G401 (cell line): ENCODE data around the gene LARGE1. TPM values are rescaled to one million over a fixed set of nuclear protein-coding genes. Genes with fewer than 3 reads are reported as not detected.
A peak's percentile ranks its signal among the peaks of the same experiment; 100 is the strongest.
"Not testable (repeated sequence)": the region's sequence is repeated elsewhere in the genome, so short reads cannot be mapped to it uniquely, and the experiment has no call there.

Source experiments
- DNase-seq: peaks from one replicate; pipeline ENCODE4 v3.0.0-alpha.2; 2015; ENCODE audit warnings: low spot score
- in situ Hi-C: cut with HindIII; loops from 2 replicates; pipeline ENCODE4 v1.10.0; 2016; ENCODE audit warnings: low sequenced_read_pairs, mixed read lengths
- total RNA-seq: library from RNA; depleted of rRNA; stranded (reverse); fragments of >200 nt; shearing (Covaris generic); gene quantifications from 2 replicates; pipeline ENCODE4 v1.2.3, GENCODE V29; 2014

The LARGE1 gene
- total RNA-seq, 1 experiment from 2014 or later, result 0.10 TPM

DNA sequence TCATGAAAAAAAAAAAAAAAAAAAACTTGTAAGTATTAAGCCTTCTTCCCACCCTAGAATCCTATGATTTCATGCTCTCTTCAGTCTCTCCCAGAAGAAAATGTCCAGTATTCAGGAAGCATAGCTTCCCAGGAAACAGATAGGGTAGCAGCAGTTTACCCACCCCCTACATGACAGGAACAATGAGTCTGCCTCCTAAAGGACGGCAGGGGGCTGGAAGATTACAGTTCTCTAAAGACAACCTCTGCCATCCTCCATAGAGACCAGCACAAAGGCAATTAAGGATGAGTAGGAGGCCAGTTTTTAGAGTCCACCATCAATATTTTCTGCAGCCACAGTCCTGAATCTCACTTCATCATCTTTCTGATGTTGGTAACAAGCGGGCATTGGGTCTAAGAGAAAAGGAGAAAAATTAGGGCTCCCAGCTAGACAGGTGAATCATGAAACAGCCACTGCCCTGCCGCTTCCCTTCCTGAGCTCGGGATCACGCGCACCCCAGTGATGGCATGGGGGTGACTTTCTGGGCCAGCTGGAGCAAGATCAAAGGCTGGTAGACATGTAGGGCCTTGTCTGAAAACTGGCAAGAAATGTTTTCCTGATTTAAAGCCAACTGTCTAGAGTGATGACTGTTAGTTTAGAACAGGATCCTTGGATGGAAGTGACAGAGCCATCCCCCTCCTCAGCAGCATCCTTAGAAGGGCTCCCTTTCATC lies 322.8 kb downstream of the LARGE1 start:
- no peak for DNase-seq
- in situ Hi-C loops, result no loop called here

DNA sequence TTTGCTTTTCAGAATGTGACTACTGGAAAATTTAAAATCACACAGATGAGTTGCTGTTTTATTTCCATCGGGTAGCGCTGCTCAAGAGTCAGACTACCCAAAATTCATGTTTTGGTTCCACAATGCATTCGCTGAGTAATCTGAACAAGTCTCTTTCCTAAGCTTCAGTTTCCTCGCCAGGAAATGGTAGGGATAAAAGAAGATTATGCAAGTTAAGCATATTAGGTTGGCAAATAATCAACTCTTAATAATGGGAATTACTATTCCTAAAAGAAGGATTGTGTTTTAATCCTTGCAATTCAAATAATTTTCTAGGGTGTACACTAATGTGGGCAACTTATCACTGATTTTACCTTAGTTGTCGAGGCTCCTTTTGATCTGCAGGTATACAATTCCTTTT lies 326.5 kb downstream of the LARGE1 start:
- in situ Hi-C loops, result no loop called here
- no peak for DNase-seq

DNA sequence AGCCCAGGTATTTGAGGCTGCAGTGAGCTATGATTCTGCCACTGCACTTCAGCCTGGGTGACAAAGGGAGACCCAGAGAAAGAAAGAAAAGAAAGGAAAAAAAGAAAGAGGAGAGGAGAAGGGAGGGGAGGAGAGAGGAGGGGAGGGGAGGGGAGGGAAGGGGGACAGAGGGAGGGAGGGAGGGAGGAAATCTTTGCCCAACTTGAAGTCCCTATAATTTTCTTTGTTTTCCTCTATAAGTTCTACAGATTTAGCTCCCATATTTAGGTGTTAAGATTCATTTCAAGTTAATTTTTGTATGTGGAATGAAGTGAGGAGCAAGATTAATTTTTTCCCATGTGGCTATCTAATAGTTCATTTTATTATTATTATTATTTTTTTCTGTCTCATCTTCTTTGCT lies 328.3 kb downstream of the LARGE1 start:
- in situ Hi-C loops, result no loop called here

DNA sequence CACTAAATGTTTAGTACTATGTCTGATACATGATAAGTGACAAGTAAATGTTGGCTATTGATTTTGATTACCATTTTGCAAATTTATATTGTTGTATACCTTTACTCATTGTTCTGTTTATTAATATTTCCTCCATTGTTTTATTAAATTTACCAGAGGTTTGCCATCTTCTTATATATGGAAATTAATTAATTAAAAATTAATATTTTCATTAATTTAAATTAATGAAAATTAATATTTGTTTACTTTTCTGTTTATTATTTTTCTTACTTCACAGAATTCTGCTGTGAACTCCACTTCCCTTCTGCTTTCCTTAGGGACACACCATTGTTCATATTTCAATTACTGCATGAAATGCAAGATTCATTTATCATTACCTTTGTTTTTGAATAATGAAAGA lies 331.0 kb downstream of the LARGE1 start:
- in situ Hi-C loops, result no loop called here
- no peak for DNase-seq

More for the DNA sequence above, 328.3 kb downstream of the LARGE1 start:
- DNase-seq, result no peak

DNA sequence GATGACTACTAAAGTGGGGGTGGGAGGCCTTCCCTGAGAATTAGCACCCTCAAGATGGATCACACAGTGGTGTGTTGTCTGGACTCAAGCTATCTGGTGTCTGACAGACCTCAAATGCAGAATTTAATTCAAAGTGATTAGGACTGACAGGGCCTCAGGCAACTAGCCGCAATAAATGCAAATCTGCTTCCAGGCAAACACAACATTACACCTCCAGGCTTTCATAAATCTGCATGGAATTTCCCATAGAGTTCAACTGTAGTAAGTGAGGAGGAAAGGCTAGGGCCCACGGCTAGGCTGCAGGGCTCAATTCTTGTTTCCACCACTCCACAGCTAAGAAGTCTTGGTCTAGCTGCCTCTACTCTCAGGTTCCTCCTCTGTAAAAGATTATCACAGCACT lies 331.4 kb downstream of the LARGE1 start:
- in situ Hi-C loops, result no loop called here
- DNase-seq, result no peak

DNA sequence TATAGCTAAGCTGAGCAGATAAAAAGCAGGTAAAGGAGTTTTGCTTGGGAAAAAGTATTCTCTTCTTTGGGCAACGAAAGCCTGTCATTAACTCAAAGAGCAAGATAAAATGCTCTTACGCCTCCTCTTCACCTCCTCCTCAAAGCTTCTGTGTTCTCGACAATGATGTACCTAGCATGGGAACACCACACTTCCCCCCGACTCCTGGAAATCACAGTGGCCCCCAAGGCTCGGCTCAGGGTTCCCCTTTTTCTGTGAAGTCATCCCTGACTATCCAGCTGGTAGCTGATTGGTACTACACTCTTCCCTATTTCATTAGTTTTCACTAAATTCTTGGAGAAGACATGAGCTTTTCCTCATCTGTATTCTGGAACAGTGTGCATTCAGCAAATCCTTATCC lies 336.1 kb downstream of the LARGE1 start:
- no peak for DNase-seq
- in situ Hi-C loops, result no loop called here

DNA sequence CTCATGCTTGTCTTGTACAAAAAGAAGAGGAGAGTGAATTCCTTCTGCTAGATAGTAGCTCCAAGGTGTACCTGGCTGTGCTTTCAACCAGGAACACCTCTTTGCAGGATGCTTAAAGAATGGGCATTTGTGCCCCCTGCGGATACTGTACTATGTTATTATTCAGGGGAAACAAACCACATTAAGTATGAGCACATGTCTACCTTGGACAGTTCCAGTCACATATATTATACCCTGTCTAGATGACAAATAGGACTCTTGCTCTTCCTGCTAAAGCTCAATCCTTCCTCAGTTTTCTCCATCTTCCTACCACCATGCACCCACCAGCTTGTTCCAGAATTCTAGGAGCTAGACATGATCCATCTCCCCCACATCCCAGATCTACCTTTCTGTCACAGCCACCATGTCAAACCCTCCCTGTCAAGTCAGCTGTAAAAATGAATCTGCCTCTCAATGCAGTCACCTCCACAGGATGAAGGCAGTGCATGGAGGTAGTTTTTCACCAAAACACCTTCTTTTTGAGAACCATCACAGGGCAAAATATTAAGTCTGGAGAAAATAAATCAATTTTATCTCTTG lies 337.4 kb downstream of the LARGE1 start:
- no peak for DNase-seq
- in situ Hi-C loops, result no loop called here

DNA sequence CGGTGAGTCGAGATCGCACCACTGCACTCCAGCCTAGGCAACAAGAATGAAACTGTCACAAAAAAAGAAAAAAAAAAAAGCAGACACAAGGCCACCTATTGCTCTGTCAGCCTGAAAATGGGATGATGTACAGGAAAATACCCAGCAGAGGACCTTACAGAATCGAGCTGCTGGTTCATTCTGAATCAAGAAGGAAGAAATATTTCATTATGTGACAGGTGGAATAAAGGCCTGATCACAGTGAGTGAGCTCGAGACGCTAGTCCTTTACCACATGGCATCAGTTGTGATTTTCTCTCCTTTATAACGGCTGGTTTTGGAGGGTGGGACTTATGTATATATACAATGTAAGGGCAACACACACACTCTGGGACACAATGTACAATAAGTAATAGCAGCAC lies 340.0 kb downstream of the LARGE1 start:
- no peak for DNase-seq
- in situ Hi-C loops, result no loop called here

DNA sequence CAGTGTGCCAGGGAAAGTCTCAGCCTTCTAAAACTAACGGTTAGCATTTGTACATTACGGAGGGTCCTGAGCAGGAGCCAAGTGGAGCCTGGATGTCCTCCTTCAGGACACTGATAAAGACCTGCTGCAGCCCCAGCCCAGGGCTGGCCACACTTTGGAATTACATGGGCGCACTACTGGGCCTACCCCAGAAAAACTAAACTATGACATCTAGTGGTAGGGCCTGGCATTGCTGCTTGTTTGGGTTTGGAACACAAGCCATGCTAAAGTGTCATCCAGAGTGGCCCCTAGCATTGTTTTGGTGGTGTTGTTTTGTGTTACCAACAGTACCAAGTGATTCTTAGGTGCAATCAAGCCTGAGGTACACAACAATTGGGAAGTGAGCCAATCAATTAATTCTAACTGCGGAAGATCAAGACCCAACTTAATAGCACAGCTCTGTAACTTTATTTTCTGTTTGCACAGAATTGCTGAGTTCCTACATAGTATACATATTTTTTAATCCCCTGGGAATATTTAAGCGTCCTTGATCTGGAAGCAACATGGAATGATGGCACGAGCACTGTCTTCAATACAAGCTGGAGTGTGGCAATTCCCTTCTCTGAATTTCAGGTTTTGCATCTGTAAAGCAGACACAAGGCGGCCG lies 340.7 kb downstream of the LARGE1 start:
- DNase-seq, result peak; percentile 40
- in situ Hi-C loops, result no loop called here

DNA sequence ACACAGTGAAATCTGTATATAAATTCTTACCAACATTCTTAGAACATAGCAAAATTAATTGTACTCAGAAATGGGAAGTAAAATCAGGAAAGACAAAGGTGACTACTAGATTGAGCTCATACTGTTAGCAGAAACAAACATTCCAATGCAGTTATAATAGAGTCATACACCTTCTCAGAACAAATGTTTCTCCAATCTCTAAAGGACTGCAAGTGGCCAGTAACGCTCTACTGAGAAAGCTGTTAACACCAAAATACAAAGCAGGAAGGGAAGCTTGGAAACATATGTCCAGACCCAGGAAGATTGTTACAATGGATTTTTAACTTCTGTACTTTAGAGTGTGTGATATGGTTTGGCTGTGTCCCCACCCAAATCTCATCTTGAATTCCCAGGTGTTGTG lies 341.5 kb downstream of the LARGE1 start:
- no peak for DNase-seq
- in situ Hi-C loops, result no loop called here

DNA sequence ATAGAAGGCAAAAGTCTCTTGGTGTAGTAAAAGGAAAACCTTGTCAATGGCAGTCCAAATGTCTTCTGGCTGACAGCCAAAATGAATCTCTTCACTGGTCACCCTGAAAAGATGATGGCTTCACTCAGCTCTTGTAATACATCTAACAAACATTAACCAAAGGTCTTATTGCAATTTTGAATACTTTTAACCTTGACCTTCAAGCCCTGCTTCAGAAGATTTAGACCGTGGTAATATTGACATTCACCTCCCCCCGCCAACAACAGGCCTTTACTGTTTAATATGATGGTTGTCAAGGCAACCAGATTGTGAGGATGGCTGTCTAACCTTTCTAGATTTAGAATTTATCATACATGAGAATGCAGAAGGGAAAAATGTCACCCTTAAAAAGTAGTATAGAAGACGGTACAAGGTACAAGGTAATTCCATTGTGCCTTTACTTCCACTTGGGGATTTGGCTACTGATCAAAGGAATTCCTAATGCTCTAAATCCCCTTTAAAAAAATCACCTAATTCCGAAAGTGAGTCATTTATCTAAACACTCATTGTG lies 342.3 kb downstream of the LARGE1 start:
- in situ Hi-C loops, result no loop called here
- no peak for DNase-seq

DNA sequence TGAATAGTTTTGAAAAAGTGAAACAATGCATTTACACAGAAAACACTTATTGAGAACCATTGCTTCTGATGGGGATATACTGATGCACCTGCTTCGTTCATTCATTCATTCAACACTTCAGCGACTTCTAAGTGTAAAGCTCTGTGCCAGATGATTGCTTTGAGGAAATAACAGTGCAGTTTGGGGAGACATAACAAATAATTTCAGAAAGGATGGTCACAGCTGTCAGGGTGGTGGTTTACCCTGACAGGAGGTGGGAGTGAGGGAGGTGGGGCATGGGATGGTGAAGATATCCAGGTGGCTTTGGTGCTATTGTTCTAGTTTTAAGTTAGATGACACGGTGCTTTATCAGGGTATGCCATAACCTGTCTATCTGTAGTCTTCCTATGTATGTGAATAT lies 344.1 kb downstream of the LARGE1 start:
- in situ Hi-C loops, result no loop called here
- no peak for DNase-seq

DNA sequence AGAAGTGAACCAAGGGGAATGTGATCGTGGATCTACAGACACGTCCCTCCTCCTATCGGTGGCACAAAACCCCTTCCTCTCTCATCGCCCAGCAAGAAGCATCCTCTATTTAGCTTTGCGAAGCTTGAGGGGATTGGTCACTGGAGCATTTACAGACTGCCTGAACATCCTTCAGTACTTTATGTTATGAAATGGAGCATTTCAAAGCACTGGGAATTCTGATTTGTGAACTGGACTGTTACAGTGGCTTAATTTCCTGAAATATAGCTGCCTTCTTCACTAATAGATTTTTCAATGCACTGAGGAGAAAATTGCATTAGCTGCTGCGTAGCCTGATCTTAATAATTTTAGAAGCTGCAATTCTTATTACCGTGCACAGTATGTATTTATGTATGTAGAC lies 344.5 kb downstream of the LARGE1 start:
- in situ Hi-C loops, result no loop called here
- no peak for DNase-seq

DNA sequence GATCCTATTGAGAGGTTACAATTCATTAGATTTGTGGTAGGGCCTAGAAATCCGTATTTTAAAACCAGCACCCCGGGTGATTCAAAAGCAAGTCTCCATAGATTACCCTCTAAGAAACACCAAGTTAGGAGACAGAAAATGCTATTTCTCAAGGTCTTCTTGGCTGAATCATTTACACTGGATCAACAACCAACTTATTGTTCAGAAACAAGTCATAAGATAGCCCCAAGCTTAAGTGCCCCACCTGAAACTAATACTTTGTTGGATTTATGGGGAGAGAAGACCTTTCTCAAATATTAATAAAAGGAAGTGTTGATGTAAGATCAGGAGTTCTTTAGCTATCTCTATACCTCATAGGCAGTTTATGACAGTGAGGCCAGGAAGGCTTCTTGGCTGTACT lies 345.2 kb downstream of the LARGE1 start:
- DNase-seq, result no peak

DNA sequence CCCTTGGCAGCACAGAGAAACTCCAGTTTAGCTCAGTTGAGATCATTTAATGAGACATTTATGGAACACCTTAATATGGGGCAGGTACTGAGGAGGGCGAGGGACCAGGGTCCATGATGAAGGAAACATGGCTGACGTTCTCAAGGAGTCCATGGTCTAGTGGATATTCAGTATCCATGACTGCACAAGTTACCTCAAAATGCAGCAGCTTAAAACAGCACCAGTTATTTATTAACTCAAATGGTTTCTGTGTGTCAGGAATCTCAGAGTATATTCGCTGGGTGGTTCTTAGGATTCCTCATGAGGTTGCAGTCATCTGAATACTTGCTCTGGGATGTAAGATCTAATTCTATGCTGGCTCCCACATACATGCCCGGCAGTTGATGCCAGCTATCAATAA lies 346.8 kb downstream of the LARGE1 start:
- no peak for DNase-seq
- in situ Hi-C loops, result no loop called here

More for the DNA sequence above, 345.2 kb downstream of the LARGE1 start:
- in situ Hi-C loops, result no loop called here

DNA sequence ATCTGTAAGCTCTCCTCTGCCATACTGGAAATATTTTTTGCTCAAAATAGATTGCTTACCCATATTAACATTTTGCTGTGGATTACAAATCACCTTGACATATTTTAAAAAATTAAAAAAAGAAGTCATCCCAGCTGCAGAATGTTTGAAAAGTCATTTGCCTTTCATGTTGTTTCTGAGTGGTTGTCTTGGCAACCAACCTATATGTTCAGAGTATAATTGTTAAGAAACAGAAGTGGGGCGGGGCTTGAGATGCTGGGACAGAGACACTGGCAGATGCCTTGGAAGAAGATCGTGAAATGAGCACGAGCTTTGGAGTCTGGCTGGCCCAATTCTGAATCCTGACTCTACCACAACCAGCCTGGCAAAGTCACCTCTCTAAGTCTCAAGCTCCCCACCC lies 348.2 kb downstream of the LARGE1 start:
- no peak for DNase-seq
- in situ Hi-C loops, result no loop called here

DNA sequence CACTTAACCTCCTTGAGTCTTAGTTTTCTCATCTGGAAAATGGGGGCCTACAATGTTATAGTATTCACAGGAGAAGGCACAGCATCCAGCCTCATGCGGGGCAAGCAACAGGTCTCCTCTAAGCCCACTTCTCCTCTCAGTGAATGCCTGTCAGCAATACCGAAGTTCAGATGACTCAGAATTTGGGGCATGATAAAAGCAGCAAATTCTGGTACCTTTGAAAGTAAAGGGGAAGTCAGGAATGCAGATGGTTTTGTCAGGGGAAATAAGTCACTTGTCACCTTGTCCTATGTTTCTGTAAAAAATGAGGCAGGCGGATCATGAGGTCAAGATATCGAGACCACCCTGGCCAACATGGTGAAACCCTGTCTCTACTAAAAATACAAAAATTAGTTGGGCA lies 350.2 kb downstream of the LARGE1 start:
- DNase-seq, result no peak
- in situ Hi-C loops, result no loop called here

DNA sequence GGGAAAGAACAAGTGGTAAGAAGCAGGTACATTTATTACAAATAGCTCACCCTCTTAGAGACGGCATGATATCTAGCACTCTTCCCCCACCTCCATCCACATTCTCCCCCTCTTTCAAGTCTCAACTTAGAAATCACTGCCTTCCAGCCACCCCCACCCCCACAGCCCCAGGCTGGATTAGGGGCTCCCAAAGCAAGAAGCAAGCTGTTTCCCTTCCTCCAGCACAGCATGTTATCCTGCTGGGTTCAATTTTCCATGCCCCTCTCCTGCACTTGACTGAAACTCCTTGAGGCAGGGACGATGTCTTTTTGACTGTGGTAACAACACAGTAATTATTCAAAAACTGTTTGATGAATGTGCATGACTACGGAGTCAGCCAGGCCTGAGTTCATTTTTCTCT lies 350.7 kb downstream of the LARGE1 start:
- no peak for DNase-seq
- in situ Hi-C loops, result no loop called here

DNA sequence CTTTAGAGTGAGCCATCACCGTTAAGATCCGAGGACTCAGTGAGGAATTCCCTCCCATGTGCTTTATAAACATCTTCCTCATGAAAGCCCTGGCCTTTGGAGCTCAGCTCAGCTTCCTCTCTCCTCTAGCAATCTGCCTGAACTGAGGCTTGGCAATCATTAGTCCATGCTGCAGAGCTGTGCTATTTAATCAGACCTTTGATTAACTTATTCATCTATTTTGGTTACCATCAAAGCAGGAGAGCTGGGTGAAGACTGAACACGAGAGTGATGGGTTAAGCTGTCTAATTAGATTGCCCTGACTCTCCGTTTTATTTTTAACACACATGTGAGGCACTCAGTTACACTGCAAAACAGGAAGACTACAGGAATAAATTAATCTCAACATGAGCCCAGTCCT lies 351.3 kb downstream of the LARGE1 start:
- in situ Hi-C loops, result no loop called here
- DNase-seq, result no peak

DNA sequence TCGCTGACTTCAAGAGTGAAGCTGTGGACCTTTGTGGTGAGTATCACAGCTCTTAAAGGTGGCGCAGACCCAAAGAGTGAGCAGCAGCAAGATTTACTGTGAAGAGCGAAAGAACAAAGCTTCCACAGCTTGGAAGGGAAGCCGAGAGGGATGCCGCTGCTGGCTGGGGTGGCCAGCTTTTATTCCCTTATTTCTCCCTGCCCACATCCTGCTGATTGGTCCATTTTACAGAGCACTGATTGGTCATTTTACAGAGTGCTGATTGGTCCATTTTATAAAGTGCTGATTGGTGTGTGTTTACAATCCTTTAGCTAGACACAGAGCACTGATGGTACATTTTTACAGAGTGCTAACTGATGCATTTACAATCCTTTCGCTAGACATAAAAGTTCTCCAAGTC lies 353.8 kb downstream of the LARGE1 start:
- DNase-seq, in situ Hi-C loops: not testable (repeated sequence)
